K562 (cell line): Measurements from ENCODE around the gene DLK2. TPM values are rescaled to one million over a fixed set of nuclear protein-coding genes. Genes with fewer than 3 reads are reported as not detected.

Experiments
- ARHGAP35 ChIP-seq: fragments of 450-650 bp; IDR thresholded peaks from 2 replicates; pipeline ENCODE4 v1.6.1; 2018; ENCODE audit not compliant: partially characterized antibody
- ARNT ChIP-seq, 2 experiments: fragments of 450-650 bp; IDR thresholded peaks; 2 replicates each; pipeline ENCODE4 v1.6.1; 2016; ENCODE audit warnings: mild to moderate bottlenecking in 1 of 2
- CREB3L1 ChIP-seq: fragments of 450-650 bp; IDR thresholded peaks from 2 replicates; pipeline ENCODE4 v1.6.1; 2014; ENCODE audit warnings: low read depth, mild to moderate bottlenecking, moderate library complexity, borderline replicate concordance
- DACH1 ChIP-seq: fragments of 450-650 bp; IDR thresholded peaks from 2 replicates; pipeline ENCODE4 v1.6.1; 2018; ENCODE audit not compliant: partially characterized antibody
- FUS ChIP-seq: fragments of 200-400 bp; formaldehyde crosslinking; optimal IDR thresholded peaks from 2 replicates; pipeline ENCODE3; 2017; ENCODE audit warnings: low read depth, low read length
- HES1 ChIP-seq: fragments of 450-650 bp; IDR thresholded peaks from 2 replicates; pipeline ENCODE4 v1.6.1; 2016; ENCODE audit warnings: low read depth, mild to moderate bottlenecking, moderate library complexity
- HMBOX1 ChIP-seq: sonication (generic); IDR thresholded peaks from 2 replicates; pipeline ENCODE4 v1.6.1; 2016
- HNRNPLL ChIP-seq: fragments of 200-400 bp; formaldehyde crosslinking; IDR thresholded peaks from 2 replicates; pipeline ENCODE4 v1.6.1; 2017; ENCODE audit warnings: low read length, low read depth, mild to moderate bottlenecking; ENCODE audit not compliant: poor library complexity, severe bottlenecking
- KLF16 ChIP-seq: IDR thresholded peaks from 2 replicates; pipeline ENCODE4 v1.6.1; 2016; ENCODE audit warnings: antibody characterized with exemption
- MXD1 ChIP-seq: fragments of 250-450 bp; sonication (Bioruptor Pico); IDR thresholded peaks from 2 replicates; pipeline ENCODE4 v1.8.0; 2021; ENCODE audit warnings: borderline replicate concordance, mild to moderate bottlenecking, moderate library complexity; ENCODE audit not compliant: poor library complexity, severe bottlenecking
- MYC ChIP-seq, 2 experiments: fragments of 250-450 bp in 1 of 2; sonication (Bioruptor Pico) in 1 of 2; IDR thresholded peaks; 2 replicates each; pipeline versions ENCODE4 v1.5.1 to v1.6.1; 2012 to 2021; ENCODE audit warnings: low read depth in 2 of 2, borderline replicate concordance in 1 of 2, improper control_type of control experiment in 1 of 2, low read length in 1 of 2, mild to moderate bottlenecking in 1 of 2, moderate library complexity in 1 of 2
- NR3C1 ChIP-seq: sonication (generic); formaldehyde crosslinking; IDR thresholded peaks from 2 replicates; pipeline ENCODE4 v1.8.1; 2022; ENCODE audit warnings: missing genetic modification reagents
- RAD21 ChIP-seq, 2 experiments: fragments of 250-450 bp in 1 of 2; fragments of 450-650 bp in 1 of 2; sonication (Bioruptor Pico) in 1 of 2; formaldehyde crosslinking in 1 of 2; IDR thresholded peaks in 1 of 2; conservative IDR thresholded peaks in 1 of 2; 2 replicates each; pipeline versions ENCODE4 v1.4.0 to v1.8.0; 2020 to 2022; ENCODE audit warnings: mild to moderate bottlenecking in 2 of 2, moderate library complexity in 1 of 2
- SP1 ChIP-seq: sonication (generic); formaldehyde crosslinking; IDR thresholded peaks from 2 replicates; pipeline ENCODE4 v1.8.1; 2022; ENCODE audit warnings: mild to moderate bottlenecking, missing genetic modification reagents
- SRF ChIP-seq, 2 experiments: fragments of 250-450, 450-650 bp in 1 of 2; sonication (Bioruptor Pico) in 1 of 2; sonication (generic) in 1 of 2; formaldehyde crosslinking; IDR thresholded peaks; 2 replicates each; pipeline versions ENCODE4 v1.5.0 to v1.5.1; 2020 to 2022; ENCODE audit warnings: mild to moderate bottlenecking in 1 of 2, missing genetic modification reagents in 1 of 2
- THRA ChIP-seq: fragments of 450-650 bp; IDR thresholded peaks from 2 replicates; pipeline ENCODE4 v1.6.1; 2017; ENCODE audit warnings: mild to moderate bottlenecking, moderate library complexity
- UBTF ChIP-seq, 2 experiments: IDR thresholded peaks; 2 replicates each; pipeline ENCODE4 v1.6.1; 2012; ENCODE audit warnings: improper control_type of control experiment in 2 of 2, low read depth in 2 of 2, low read length in 2 of 2, borderline replicate concordance in 1 of 2
- ZNF445 ChIP-seq: fragments of 250-450 bp; sonication (Bioruptor Pico); IDR thresholded peaks from 2 replicates; pipeline ENCODE4 v1.4.0; 2020; ENCODE audit warnings: low read depth, mild to moderate bottlenecking, moderate library complexity
- polyA plus RNA-seq, 8 experiments: library from polyadenylated mRNA; depleted of rRNA in 4 of 8; stranded (reverse) in 5 of 8; unstranded in 3 of 8; fragments of >200 nt; fragmentation: Nextera tagmentation in 2 of 8; fragmentation: Illumina TruSeq in 1 of 8; extraction: Ambion mirVana in 2 of 8; extraction: Trizol in 1 of 8; gene quantifications; 2 replicates each; pipeline versions ENCODE4 v1.2.1 to v1.2.3, GENCODE V29; 2011 to 2014; ENCODE audit warnings: inconsistent platforms in 1 of 8, missing spikeins in 1 of 8
- total RNA-seq, 7 experiments: library from RNA; depleted of rRNA in 6 of 7; stranded (reverse); fragments of >200 nt in 6 of 7; fragmentation: Illumina TruSeq in 2 of 7; extraction: Trizol in 2 of 7; gene quantifications; 2 replicates each; pipeline versions ENCODE4 v1.2.1 to v1.2.3, GENCODE V29; 2011 to 2021; ENCODE audit warnings: low replicate concordance in 1 of 7

DLK2 gene
- total and polyA plus RNA-seq, 9 of the 15 experiments (the other 6 are each of a cell fraction or from before 2014, with no cell fraction given): 0.11 to 0.53 (median 0.29) TPM; not detected in 3

GRCh38 chr6:43496370-43497128 lies 41.2 kb upstream of the DLK2 start (continued):
- TF ChIP-seq THRA (peak; percentile 88), KLF16 (peak; percentile 22; the same call in 1 of the 2 replicates), FUS (no peak), CREB3L1 (no peak), SP1 (CRISPR knock-in tag) (no peak), HES1 (no peak), SRF (CRISPR knock-in tag; IDR thresholded peaks at IDR 0.05) (no peak), ARHGAP35 (no peak), RAD21 (CRISPR knock-in tag; conservative IDR thresholded peaks at IDR 0.05 in 1 of 2, IDR thresholded peaks at IDR 0.05 in 1 of 2) (peak; percentile 66 to 84), ZNF445 (CRISPR knock-in tag) (no peak), MXD1 (no peak), UBTF (IDR thresholded peaks at IDR 0.05; ENCODE audit: borderline replicate concordance in 1 of 2, low read depth in 2 of 2, low read length in 2 of 2) (no peak), ARNT (IDR thresholded peaks at IDR 0.05) (no peak), HNRNPLL (no peak), HMBOX1 (no peak), MYC (IDR thresholded peaks at IDR 0.05; ENCODE audit: low read depth, low read length) (0 out of 2 replicates have a peak, but pooled peaks have one; percentile 16), MYC (CRISPR knock-in tag; IDR thresholded peaks at IDR 0.05; ENCODE audit: borderline replicate concordance, low read depth) (no peak), NR3C1 (CRISPR knock-in tag) (no peak), DACH1 (peak; percentile 13)
